Amniotic stem cell (primary cell): ENCODE measurements around the gene USP13.

Experiments used
- DNase-seq: peaks from one replicate; lab custom pipeline; 2025; lab: John Stamatoyannopoulos, UW

Gene USP13

GRCh38 chr3:179796421-179796820 is 143.6 kb downstream of the USP13 start:
- no peak for DNase-seq

DNA sequence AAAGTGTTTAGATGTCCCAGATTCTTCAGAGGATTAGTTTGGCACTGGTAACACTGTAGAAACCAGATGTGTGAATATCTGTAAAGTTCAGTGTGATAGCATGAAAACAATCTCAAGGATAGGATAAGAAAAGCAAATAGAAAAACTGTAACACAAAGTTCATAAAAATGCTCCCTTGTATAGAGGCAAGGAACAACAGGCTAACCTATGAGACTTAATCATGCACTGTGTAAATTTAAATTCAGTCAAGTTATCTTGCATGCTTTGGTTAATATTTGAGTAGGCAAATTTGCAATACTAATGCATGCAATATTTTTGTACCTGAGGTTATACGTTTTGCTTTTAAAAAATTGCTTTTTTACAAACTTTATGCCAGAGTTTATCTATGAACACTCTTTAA is 144.4 kb downstream of the USP13 start:
- DNase-seq: no peak

GRCh38 chr3:179801263-179801662 is 148.4 kb downstream of the USP13 start:
- DNase-seq: peak; percentile 50

DNA sequence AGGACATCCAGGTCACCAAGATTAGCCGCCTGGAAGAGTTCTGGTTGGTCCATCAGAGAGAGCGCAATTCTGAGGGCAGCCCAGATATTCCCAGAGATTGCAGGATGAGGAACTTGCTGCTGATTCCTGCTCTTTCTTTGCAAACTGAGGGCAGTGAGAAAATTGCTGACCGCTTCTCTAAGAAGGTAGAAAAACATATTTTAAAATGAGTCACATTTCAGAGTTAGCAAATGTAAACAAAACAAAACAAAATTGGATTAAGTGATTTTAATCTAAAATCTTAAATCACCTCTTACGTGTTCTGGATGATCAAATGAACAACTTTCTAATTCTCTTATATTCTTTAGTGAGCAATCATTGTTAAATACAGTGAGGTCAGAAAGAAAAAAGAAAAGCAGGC is 149.0 kb downstream of the USP13 start:
- DNase-seq: no peak

DNA sequence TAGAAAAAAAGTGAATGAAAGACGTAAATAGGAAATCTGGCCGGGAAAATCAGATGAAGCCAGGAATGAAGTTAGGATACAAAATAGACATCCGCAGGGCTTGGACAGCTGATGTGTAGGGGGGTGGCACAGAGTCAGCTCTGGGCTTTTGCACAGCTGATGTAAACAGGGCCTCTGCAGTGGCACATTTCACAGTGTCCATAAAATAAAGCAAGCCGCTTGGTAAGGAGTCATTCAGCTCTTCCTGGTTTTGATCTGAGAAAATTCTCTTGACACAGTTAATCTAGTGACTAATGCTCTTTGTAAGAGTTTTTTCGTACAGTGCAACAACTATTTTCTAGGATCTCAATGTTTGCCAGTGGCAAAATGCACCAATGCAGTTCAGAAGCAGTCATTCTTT is 153.3 kb downstream of the USP13 start:
- DNase-seq: no peak

DNA sequence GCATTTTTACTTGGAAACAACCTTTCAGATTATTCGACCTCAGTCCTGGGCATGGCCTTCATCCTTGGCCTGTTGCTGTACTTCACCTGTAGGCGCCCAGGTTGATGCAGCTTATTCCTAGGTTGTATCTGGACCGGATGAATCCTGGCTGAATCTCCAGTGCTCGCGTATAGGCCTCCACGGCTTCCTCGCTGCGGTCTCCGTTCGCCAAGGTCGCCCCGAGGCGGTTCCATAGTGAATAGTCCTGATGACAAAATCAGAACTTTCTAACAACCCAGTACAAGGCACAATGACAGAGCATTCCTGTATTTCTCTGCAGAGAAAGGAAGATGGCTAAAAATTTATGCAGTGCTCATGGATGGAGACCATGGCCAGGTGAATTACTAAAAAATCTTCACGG is 154.7 kb downstream of the USP13 start:
- no peak for DNase-seq

- no peak for DNase-seq
These were observed 156.8 kb downstream of the USP13 start for GRCh38 chr3:179809639-179810038.

- DNase-seq: peak; percentile 56
These were observed 158.7 kb downstream of the USP13 start for GRCh38 chr3:179811321-179812095.

DNA sequence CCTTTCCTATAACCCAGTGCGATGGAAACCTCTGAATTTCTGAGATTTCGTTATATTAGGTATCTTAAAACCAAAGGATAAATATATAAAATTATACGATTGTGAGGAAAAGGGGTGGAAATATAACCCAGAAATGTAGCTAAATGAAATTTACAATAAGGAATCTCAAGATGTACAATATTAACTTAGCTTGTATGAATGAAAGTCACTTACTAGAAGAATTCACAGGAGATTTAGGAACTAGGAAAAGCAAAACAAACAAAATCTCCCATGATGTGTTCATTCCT is 159.2 kb downstream of the USP13 start:
- no peak for DNase-seq

GRCh38 chr3:179819379-179819778 is 166.5 kb downstream of the USP13 start:
- DNase-seq: no peak

DNA sequence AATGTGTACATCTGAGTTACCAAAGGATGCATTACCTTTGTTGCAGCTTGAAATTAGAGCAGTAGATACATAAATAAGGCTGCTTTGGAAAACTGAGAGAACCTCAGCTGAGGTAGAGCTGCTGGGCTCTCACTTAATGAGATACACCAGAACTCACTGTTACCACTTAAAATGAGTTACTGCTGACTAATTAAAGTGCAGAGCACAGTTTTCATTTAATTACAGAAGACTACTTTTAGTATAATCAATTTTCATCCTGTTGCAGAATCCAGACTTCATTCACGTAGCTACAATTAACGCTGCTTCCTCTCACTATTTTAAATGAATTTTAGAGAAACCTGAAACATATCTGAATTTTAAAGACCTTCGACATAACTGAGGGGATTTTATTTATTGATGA is 169.5 kb downstream of the USP13 start:
- no peak for DNase-seq

DNA sequence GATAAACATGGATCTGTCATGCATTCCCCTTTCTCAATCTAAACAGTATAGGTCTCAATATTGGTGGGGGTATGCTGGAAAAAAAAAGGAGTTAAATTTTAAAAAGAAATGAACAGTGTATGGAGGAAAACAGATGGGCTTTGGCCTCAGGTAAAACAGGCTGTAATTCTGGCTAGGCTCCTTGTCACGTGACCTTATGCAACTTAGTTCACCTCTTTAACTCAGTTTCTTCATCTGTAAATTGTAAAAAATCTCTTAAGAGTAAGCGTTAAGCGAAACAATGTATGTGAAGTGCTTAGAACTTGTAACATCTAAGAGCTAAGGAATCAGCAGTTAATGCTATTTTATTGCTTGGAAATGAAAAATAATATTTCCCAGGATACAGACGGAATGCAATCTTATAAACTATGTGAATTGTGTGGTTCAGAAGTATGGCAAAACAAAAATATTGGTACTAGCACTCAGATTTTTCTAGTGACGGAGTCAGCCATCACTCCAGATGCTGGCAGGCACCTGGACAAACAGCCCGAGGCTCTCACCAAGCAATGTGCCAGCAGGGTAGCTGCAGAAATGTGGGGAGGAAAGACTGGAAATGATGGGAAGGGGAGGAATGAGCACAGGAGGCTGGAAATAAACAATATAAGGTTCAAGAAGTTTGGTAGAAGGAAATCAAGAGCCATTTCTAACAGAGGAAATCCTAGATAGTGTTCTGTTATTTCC is 172.8 kb downstream of the USP13 start:
- no peak for DNase-seq

GRCh38 chr3:179826247-179826637 is 173.4 kb downstream of the USP13 start:
- DNase-seq: no peak

DNA sequence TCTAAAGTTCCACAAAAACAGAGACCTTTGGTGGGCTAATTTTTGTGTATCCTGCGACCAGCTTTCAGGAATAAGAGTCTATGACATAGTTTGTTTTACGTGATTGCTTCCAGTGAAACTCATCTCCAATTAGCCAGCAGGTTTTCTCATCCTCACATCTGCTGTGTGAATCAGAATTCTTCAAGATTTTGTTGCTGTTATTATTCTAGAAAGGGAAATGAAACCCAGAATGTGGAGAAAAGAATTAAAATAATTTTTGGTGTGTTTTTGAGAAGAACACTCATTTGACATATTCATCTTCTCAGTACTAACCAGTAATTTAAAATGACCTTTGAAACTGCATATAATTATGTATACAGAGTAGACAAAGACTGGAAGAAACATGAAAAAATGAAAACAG is 175.9 kb downstream of the USP13 start:
- DNase-seq: no peak

GRCh38 chr3:179829401-179829800 is 176.6 kb downstream of the USP13 start:
- no peak for DNase-seq

GRCh38 chr3:179832333-179832854 is 179.6 kb downstream of the USP13 start:
- no peak for DNase-seq

DNA sequence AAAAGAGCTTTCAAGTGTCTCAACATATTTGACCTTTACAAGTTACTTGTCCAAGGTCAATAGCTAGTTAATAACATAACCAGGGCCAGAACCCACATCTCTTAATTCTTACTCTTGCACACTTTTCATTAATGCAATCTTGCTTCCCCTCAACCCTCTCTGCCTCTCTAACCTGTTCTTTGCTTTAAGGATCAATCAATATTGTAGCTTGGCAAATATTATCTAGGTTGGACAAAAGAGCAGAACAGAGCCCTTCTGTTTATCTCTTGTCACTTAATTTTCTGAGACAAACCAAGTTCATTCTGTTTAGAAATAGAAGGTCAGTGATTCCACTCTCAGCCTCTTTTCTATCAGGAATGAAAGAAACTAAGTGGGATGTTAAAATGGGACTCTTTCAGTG is 180.5 kb downstream of the USP13 start:
- DNase-seq: no peak

DNA sequence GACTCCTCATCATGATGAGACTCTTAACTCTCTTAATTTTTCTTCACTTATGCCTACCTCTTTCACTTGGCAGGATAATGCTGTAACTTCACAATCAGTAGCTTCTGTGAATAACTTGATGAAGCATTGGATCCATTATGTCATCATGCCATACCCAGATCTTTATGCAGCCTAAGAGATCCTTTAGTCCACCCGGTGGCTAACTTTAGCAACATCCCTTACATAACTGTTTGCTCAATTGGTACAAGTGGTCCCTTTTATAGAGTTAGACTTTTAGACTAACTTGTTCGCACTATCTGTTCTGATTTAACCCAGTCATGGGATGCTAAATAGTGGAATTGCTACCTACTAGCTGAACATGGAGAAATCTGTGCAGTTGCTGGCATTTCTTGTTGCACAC is 184.5 kb downstream of the USP13 start:
- DNase-seq: no peak
